ENCODE measurements around the gene TBC1D3I.
"Not testable (repeated sequence)": the region's sequence is repeated elsewhere in the genome, so short reads cannot be mapped to it uniquely, and the experiment has no call there.

TBC1D3I gene

GRCh38 chr17:36264470-36264869 is at the start of gene TBC1D3I:
Gene TBC1D3I, minus strand, starts transcription at chr17:36264570. Its CDS starts 1,585 bp downstream, at chr17:36262985.
- not testable (repeated sequence) for DNase-seq

DNA sequence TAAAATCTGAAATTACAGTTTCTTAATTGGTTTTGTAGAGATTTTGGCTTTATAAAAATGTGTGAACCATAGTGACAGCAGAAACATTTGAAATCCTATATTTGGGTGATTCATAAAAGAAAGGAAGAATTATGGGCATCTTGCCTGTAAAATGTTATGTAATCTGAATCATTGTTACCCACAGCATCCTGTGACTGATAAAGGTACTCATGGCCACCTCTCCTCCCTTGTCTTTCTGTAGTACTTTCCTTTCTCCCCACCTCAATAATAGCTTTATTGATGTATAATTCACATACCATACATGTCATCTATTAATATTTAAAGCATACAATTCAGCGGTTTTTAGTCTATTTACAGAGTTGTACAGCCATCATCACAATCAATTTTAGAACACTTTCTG is 30.8 kb upstream of the TBC1D3I start:
- DNase-seq = not testable (repeated sequence)

DNA sequence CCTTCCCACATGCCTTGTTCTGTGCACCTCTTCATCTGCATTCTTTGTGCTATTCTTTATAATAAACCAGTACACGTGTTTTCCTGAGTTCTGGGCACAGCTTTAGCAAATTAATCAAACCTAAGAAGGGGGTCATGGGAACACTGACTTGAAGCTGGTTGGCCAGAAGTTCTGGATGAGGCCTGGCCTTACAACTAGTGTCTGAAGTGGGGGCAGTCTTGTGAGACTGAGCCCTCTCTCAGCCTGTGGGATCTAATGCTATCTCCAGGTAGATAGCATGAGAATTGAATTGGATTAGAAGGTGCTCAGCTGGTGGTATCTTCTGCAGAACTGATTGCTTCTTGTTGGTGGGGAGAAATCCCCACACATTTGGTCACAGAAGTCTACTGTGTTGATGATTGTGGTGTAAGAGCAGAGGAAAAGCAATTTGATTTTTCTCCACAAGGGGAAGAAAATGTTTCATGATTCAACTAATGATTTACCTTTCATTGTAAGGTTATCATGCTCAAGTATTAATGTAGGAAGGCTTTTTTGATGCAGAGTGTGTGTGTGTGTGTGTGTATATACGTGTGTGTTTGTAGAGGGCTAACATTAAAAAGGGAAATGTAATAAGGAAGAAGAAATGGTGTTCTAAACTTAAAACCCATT is 25.7 kb upstream of the TBC1D3I start:
- DNase-seq = not testable (repeated sequence)

GRCh38 chr17:36284219-36284618 is 19.8 kb upstream of the TBC1D3I start:
- DNase-seq = not testable (repeated sequence)

DNA sequence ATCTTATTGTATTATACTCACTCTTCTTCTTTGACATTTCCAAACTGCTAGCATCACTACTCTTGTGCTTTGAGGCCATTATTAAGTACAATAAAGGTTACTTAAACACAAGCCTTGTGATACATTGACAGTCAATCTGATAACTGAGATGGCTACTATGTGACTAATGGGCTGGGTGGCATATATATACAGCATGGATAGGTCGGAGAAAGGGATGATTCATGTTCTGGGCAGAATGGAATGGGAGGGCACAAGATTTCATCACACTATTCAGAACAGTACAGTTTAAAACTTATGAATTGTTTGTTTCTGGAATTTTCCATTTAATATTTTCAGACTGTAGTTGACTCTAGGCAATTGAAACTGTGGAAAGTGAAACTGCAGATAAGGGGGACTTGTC is 18.9 kb upstream of the TBC1D3I start:
- not testable (repeated sequence) for DNase-seq

DNA sequence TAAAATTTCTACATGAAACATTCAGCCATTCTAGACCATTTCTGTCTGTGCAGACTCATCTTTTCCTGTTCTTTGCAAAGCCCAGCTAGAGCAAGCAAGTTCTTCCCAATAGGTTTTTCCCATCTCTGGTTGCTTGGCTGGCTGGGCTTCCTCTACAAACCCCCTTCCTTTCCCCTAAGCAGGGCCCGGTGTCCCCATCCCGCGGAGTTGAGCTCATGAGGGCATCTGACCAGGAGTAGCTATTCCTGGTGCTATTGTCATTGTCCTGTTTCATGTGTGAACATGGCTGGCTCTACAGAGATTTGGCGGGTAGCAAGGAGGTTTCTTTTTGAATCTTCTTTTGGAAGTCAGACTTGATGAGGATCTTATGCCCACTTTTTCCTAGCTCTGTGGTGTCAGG is 22.3 kb downstream of the TBC1D3I start:
- DNase-seq = not testable (repeated sequence)

DNA sequence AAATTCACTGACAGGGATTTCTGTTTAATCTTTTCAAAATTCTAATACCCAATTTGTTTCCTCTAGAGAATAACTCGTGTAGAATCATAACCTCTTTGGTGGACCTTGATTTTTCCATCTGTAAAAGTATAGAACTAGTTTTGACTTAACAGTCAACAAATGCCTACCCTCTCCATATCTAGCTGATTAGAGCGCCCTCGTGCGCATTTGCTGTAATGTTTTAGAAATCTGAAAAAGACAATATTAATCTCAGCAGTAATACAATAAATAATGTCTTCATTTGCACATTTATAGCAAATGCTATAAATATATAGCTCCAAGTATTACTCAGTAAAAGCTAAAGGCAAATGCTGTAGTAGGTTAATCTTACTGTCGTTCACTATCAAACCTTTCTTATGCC is 34.7 kb downstream of the TBC1D3I start:
- not testable (repeated sequence) for DNase-seq

- DNase-seq = not testable (repeated sequence)
Observed at GRCh38 chr17:36222967-36223366, 41.4 kb downstream of the TBC1D3I start.

DNA sequence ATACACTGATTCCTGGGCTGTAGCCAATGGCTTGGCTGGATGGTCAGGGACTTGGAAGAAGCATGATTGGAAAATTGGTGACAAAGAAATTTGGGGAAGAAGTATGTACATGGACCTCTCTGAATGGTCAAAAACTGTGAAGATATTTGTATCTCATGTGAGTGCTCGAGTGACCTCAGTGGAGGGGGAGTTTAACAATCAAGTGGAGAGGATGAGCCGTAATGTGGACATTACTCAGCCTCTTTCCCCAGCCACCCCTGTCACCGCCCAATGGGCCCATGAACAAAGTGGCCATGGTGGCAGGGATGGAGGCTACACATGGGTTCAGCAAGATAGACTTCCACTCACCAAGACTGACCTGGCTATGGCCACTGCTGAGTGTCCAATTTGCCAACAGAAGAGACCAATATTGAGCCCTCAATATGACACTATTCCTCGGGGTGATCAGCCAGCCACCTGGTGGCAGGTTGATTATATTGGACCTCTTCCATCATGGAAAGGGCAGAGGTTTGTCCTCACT is 42.7 kb downstream of the TBC1D3I start:
- DNase-seq = not testable (repeated sequence)

DNA sequence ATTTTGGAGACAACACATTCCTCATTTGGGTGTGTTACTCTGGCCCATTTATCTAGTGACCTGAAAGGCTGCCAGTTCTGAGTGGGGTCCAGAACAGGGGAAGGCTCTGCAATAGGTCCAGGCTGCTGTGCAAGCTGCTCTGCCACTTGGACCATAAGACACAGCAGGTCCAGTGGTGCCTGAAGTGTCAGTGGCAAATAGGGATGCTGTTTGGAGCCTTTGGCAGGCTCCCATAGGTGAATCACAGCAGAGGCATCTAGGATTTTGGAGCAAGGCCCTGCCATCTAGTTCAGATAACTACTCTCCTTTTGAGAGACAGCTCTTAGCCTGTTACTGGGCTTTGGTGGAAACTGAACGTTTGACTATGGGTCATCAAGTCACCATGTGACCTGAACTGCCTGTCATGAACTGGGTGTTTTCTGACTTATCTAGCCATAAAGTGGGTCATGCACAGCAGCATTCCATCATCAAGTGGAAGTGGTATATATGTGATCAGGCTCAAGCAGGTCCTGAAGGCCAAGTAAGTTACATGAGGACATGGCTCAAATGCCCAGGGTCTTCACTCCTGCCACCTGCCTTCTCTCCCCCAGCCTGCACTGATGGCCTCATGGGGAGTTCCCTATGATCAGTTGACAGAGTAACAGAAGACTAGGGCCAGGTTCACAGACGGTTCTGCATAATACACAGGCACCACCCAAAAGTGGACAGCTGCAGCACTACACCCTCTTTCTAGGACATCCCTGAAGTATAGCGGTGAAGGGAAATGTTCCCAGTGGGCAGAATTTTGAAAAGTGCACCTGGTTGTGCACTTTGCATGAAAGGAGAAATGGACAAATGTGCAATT is 43.4 kb downstream of the TBC1D3I start:
- not testable (repeated sequence) for DNase-seq

DNA sequence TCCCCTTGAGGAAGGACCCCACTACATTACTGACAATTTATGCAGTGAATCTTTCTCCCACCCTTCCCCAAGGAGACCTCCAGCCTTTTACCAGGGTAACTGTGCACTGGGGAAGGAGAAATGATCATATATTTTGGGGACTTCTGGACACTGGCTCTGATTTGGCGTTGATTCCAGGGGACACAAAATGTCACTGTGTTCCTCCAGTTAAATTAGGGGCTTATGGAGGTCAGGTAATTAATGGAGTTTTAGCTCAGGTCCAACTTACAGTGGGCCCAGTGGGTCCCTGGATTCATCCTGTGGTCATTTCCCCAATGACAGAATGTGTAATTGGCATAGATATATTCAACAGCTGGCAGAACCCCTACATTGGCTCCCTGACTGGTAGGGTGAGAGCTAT is 44.8 kb downstream of the TBC1D3I start:
- DNase-seq = not testable (repeated sequence)

GRCh38 chr17:36215406-36216308 is 48.7 kb downstream of the TBC1D3I start:
- not testable (repeated sequence) for DNase-seq

GRCh38 chr17:36214918-36215317 is 49.5 kb downstream of the TBC1D3I start:
- DNase-seq = no peak

DNA sequence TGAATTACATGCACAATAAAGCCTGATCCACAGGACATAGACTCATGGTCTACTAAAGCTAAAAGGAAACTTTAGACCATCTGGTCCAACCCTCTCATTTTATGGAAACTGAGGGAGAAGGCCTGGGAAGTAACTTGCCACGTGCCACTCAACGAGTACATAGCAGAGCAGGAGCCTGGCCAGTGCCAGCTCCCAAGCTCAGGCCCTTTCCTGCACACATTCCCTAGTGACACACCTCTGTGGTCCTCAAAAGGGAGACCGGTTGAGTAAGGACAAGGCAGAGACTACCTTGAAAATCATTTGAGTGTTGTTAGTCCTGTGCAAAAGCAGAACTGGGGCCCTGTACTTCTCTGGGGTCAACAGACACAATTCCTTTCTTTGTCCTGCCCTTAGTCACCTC is 50.7 kb downstream of the TBC1D3I start:
- no peak for DNase-seq

GRCh38 chr17:36212966-36213365 is 51.4 kb downstream of the TBC1D3I start:
- no peak for DNase-seq

DNA sequence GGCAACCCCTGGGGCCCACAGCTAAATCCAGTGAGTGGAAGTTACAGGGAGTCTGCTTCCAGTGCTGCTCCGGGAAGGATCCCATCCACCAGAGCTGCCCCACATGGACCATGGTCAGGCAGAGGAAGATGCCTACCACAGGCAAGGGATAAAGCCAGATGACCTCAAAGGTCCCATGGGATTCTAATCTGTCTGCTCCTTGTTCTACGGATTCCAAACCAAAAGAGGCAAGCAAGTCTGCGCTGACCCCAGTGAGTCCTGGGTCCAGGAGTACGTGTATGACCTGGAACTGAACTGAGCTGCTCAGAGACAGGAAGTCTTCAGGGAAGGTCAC is 52.1 kb downstream of the TBC1D3I start:
- no peak for DNase-seq

DNA sequence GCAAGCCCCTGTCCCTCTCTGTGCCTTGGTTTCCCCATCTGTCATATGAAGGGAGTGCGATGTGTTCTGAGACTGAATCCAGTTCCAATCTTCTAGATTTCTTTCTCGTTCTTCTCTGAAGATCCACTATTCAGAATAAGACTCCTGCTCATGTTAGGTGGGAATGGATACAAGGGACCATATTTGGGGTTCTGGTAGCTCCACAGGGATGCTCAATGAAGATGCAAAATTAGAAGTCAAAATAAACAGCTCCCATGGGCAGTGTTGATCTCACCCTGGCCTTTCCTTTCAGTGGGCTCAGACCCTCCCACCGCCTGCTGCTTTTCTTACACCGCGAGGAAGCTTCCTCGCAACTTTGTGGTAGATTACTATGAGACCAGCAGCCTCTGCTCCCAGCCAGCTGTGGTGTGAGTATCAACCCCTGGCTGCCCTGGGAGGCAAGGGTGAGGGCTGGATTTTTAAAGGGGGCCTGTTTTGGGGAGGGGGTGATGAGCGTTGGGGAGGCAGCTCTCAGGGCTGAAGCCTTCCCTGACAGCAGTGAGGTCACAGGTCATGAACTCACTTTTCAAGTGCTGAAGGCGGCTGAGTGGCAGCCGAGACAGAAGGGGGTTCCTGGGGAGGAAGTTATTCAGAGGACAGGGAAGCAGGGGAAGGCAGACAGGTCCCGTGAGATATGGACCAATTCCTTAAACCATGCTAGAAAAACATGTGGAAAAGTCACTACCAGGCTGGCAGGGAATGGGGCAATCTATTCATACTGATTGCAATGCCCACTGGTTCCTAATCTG is 52.7 kb downstream of the TBC1D3I start:
- DNase-seq = not testable (repeated sequence)

DNA sequence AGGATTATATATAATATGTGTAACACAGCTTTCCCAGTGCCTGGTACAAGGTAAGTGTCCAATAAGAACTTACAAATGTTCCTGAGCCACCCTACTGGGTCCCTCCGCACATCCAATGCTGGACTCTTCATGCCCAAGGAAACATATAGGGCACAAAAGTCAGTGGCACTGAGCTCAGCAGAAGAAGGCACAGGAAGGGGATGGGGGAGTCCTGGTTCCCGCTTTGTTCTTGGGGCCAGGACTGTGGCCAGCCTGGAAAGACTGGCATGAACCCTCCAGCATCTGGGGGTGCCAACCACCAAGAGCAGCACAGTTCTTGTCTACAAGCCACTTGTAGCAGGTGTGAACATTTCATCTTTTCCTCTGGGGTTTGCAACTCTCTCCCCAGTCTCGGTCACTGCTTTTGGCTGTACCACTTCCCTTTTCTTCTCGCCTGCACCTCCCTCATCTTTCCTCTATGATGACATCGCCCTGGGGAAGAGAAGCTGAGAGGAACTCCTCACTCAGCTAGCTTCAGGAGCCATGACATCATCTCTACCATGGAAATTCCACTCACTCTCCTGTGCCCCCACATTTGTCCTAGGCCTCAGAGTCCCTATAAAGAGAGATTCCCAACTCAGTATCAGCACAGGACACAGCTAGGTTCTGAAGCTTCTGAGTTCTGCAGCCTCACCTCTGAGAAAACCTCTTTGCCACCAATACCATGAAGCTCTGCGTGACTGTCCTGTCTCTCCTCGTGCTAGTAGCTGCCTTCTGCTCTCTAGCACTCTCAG is 53.7 kb downstream of the TBC1D3I start, which contains the start of gene CCL4L2:
Gene CCL4L2, plus strand, starts transcription at position 625 of the 773 bp plus-strand sequence.
- DNase-seq = not testable (repeated sequence)

- no peak for DNase-seq
Observed at GRCh38 chr17:36209575-36209974, 54.8 kb downstream of the TBC1D3I start.

DNA sequence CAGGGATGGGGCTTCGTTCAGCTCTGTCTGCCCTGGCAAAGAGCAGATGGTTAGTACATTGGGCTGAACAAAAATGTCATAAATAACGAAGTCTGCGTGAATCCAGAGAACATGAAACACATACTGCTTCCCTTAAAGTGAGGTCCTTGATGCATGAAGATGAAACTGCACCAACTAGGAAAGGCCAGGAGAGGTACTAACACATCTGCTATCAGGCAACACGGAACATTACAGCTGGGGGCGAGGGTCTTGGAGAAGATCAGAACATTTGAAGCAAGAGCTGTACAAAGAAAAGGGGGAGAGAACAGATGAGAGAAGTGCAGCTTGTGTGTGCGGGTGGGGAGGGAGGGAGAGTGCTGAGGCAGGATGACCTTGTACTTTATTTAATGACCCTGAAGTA is 57.0 kb downstream of the TBC1D3I start:
- not testable (repeated sequence) for DNase-seq

- DNase-seq = not testable (repeated sequence)
Observed at GRCh38 chr17:36206486-36206821, 57.9 kb downstream of the TBC1D3I start.
